CD4-positive, alpha-beta T cell treated with Interleukin-2 at 100 ng/mL for 4 hours (primary cell): ENCODE data around the gene NKAIN4.

Experiments used
- DNase-seq: peaks from one replicate; pipeline ENCODE4 v3.0.0-alpha.2; 2020; ENCODE audit warnings: low spot score

The NKAIN4 gene

GRCh38 chr20:63288581-63289251, 34.5 kb upstream of the NKAIN4 start:
- no peak for DNase-seq

GRCh38 chr20:63287697-63288580, 33.7 kb upstream of the NKAIN4 start:
- DNase-seq, result no peak

- no peak for DNase-seq
These were observed 32.8 kb upstream of the NKAIN4 start for GRCh38 chr20:63286781-63287696.

GRCh38 chr20:63285636-63286615, 31.7 kb upstream of the NKAIN4 start:
- no peak for DNase-seq

- no peak for DNase-seq
These were observed 30.8 kb upstream of the NKAIN4 start for GRCh38 chr20:63284981-63285524.

GRCh38 chr20:63284544-63284949, 30.3 kb upstream of the NKAIN4 start:
- no peak for DNase-seq

- DNase-seq, result no peak
These were observed 29.8 kb upstream of the NKAIN4 start for GRCh38 chr20:63284083-63284440.

GRCh38 chr20:63283397-63284082, 29.3 kb upstream of the NKAIN4 start:
- DNase-seq, result no peak

- no peak for DNase-seq
These were observed 28.7 kb upstream of the NKAIN4 start for GRCh38 chr20:63282946-63283345.

GRCh38 chr20:63281742-63282665, 27.7 kb upstream of the NKAIN4 start:
- DNase-seq, result no peak

GRCh38 chr20:63280929-63281545, 26.8 kb upstream of the NKAIN4 start:
- no peak for DNase-seq

- no peak for DNase-seq
These were observed 26.1 kb upstream of the NKAIN4 start for GRCh38 chr20:63280371-63280770.

- DNase-seq, result no peak
These were observed 25.7 kb upstream of the NKAIN4 start for GRCh38 chr20:63279931-63280330.

GRCh38 chr20:63278661-63279060, 24.4 kb upstream of the NKAIN4 start:
- no peak for DNase-seq

GRCh38 chr20:63277466-63278272, 23.4 kb upstream of the NKAIN4 start:
- DNase-seq, result no peak

GRCh38 chr20:63276956-63277355, 22.7 kb upstream of the NKAIN4 start:
- DNase-seq, result no peak

GRCh38 chr20:63275825-63276224, 21.6 kb upstream of the NKAIN4 start:
- no peak for DNase-seq
